Tibial nerve (tissue), 3 donors: Measurements from ENCODE around the gene CACNG1.

Source experiments
- CTCF ChIP-seq, 5 experiments: fragments of 200-600 bp in 3 of 5; fragments of 450-650 bp in 2 of 5; sonication (generic) in 3 of 5; IDR thresholded peaks; one replicate each; pipeline ENCODE4 v1.5.1; 2016 to 2019; ENCODE audit warnings: antibody characterized with exemption in 5 of 5, mild to moderate bottlenecking in 3 of 5, moderate library complexity in 2 of 5
- POLR2A ChIP-seq, 2 donors: fragments of 450-650 bp; IDR thresholded peaks; one replicate each; pipeline ENCODE4 v1.6.1; 2017; ENCODE audit warnings: antibody characterized with exemption in 2 of 2, mild to moderate bottlenecking in 2 of 2, moderate library complexity in 2 of 2

DNA sequence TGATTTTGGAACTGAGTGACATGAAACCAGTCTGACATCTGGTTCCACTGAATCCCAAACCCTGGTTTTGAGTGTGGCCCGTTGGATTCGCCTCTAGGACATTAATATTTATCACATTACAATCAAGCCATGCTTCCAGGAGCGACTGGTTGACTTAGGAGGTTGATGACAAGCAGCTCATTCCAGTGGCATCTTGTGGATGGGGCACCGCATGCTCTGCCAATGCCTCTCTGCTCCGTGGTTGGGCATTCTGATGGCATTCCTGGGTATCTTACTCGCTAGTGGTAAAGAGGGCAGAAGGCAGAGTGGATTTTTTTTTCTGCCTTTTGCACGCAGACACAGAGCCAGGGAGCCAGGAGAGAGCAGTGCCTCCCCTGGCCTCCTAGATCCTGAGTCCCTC, 48.4 kb upstream of the CACNG1 start:
- TF ChIP-seq POLR2A (IDR thresholded peaks at IDR 0.05) (no peak), CTCF (IDR thresholded peaks at IDR 0.05) (no peak)
